Right atrium auricular region (tissue), 2 donors: ENCODE measurements around the gene OR6B2. TPM values are rescaled to one million over a fixed set of nuclear protein-coding genes. Genes with fewer than 3 reads are reported as not detected.

Experiments
- DNase-seq: peaks from one replicate; pipeline ENCODE4 v3.0.0-alpha.2; 2019; ENCODE audit warnings: low spot score
- H3K27ac ChIP-seq, 2 donors: fragments of 200-600 bp; sonication (generic); 1 replicate in 1 of 2; 2 replicates in 1 of 2; pipeline ENCODE4 v1.5.1; 2016 to 2019
- H3K27me3 ChIP-seq, 2 donors: fragments of 200-600 bp; sonication (generic); one replicate each; pipeline versions ENCODE4 v1.5.1 to v1.6.0; 2017 to 2019
- H3K36me3 ChIP-seq: fragments of 200-600 bp; sonication (generic); one replicate; pipeline ENCODE4 v1.5.1; 2016
- H3K4me1 ChIP-seq, 2 donors: fragments of 200-600 bp; sonication (generic); one replicate each; pipeline versions ENCODE4 v1.5.1 to v1.6.0; 2017 to 2019
- H3K4me3 ChIP-seq, 2 donors: fragments of 200-600 bp; sonication (generic); 1 replicate in 1 of 2; 2 replicates in 1 of 2; pipeline ENCODE4 v1.5.1; 2017 to 2019; ENCODE audit warnings: mild to moderate bottlenecking in 1 of 2, moderate library complexity in 1 of 2
- H3K9me3 ChIP-seq, 2 donors: fragments of 200-600 bp; sonication (generic); one replicate each; pipeline ENCODE4 v1.5.1; 2019
- CTCF ChIP-seq, 2 donors: fragments of 200-600 bp; sonication (generic); IDR thresholded peaks; one replicate each; pipeline ENCODE4 v1.5.1; 2019; ENCODE audit warnings: antibody characterized with exemption in 2 of 2
- total RNA-seq, 2 donors: library from RNA; depleted of rRNA; stranded (reverse); fragments of >200 nt; gene quantifications; one replicate each; pipeline ENCODE4 v1.1.0, GENCODE V29; 2016

Gene OR6B2
- total RNA-seq, 2 donors from 2014 or later: not detected

GRCh38 chr2:240068193-240068592 is 38.0 kb upstream of the OR6B2 start:
- DNase-seq: no peak
- no peak overlapping the region for H3K27ac ChIP-seq
- no peaks in the 10 kb centered on the region for H3K27me3 ChIP-seq
- H3K36me3 ChIP-seq: no peaks in the 10 kb centered on the region
- H3K9me3 ChIP-seq: peaks cover 0 to 6% of the 10 kb centered on the region in 2 donors
- no peak overlapping the region for H3K4me3 ChIP-seq
- TF ChIP-seq CTCF (IDR thresholded peaks at IDR 0.05): no peak
- no peaks in the 10 kb centered on the region for H3K4me1 ChIP-seq

GRCh38 chr2:240066489-240066888 is 36.3 kb upstream of the OR6B2 start:
- Histone ChIP-seq H3K36me3 (no peaks in the 10 kb centered on the region), H3K27ac (no peak overlapping the region), H3K4me3 (no peak overlapping the region), H3K27me3 (no peaks in the 10 kb centered on the region), H3K4me1 (no peaks in the 10 kb centered on the region), H3K9me3 (peaks cover 0 to 11% of the 10 kb centered on the region in 2 donors)
- DNase-seq: no peak
- TF ChIP-seq CTCF (IDR thresholded peaks at IDR 0.05): no peak

- DNase-seq: no peak
- H3K27me3 ChIP-seq: no peaks in the 10 kb centered on the region
- H3K36me3 ChIP-seq: no peaks in the 10 kb centered on the region
- no peak overlapping the region for H3K27ac ChIP-seq
- H3K9me3 ChIP-seq: peaks cover 0 to 11% of the 10 kb centered on the region in 2 donors
- no peaks in the 10 kb centered on the region for H3K4me1 ChIP-seq
- H3K4me3 ChIP-seq: no peak overlapping the region
- no peak for TF ChIP-seq CTCF (IDR thresholded peaks at IDR 0.05)
These were observed 34.7 kb upstream of the OR6B2 start for GRCh38 chr2:240064898-240065297.

- DNase-seq: no peak
- no peaks in the 10 kb centered on the region for H3K4me1 ChIP-seq
- no peak overlapping the region for H3K27ac ChIP-seq
- peaks cover 0 to 5% of the 10 kb centered on the region in 2 donors for H3K9me3 ChIP-seq
- no peak overlapping the region for H3K4me3 ChIP-seq
- H3K27me3 ChIP-seq: no peaks in the 10 kb centered on the region
- H3K36me3 ChIP-seq: no peaks in the 10 kb centered on the region
- peak; percentile 34 to 67 for TF ChIP-seq CTCF (IDR thresholded peaks at IDR 0.05)
These were observed 30.9 kb upstream of the OR6B2 start for GRCh38 chr2:240060977-240061591.

GRCh38 chr2:240056678-240057077 is 26.4 kb upstream of the OR6B2 start:
- Histone ChIP-seq H3K4me1 (no peaks in the 10 kb centered on the region), H3K9me3 (no peaks in the 10 kb centered on the region), H3K4me3 (no peak overlapping the region), H3K36me3 (no peaks in the 10 kb centered on the region), H3K27ac (no peak overlapping the region), H3K27me3 (no peaks in the 10 kb centered on the region)
- no peak for DNase-seq
- TF ChIP-seq CTCF (IDR thresholded peaks at IDR 0.05): no peak
